GM18873 (cell line): ENCODE data around the gene NANOG.
"Not testable (repeated sequence)": the region's sequence is repeated elsewhere in the genome, so short reads cannot be mapped to it uniquely, and the experiment has no call there.

Experiments
- ATAC-seq: cut with Tn5 transposase; IDR thresholded peaks from one replicate; pipeline ENCODE4 v1.9.1; 2021; ENCODE audit warnings: mild to moderate bottlenecking, moderate library complexity, moderate number of reproducible peaks; ENCODE audit not compliant: unreplicated experiment, low FRiP score

The NANOG gene

GRCh38 chr12:7788884-7789528, at the start of gene NANOG:
NANOG (plus strand) TSS chr12:7789402; CDS start chr12:7789615, 213 bp downstream.
- ATAC-seq = not testable (repeated sequence)

- no peak for ATAC-seq
Measured at GRCh38 chr12:7747246-7747645, 42.0 kb upstream of the NANOG start, which contains the start of gene CLEC4C. CLEC4C (minus strand) TSS chr12:7747375; CDS start chr12:7747348, 27 bp downstream.

- no peak for ATAC-seq
Measured at GRCh38 chr12:7748852-7749251, 40.4 kb upstream of the NANOG start.

- no peak for ATAC-seq
Measured at GRCh38 chr12:7749442-7749841, 39.8 kb upstream of the NANOG start.

GRCh38 chr12:7750350-7750749, 38.9 kb upstream of the NANOG start:
- ATAC-seq = no peak

- ATAC-seq = no peak
Measured at GRCh38 chr12:7751394-7751793, 37.8 kb upstream of the NANOG start.

GRCh38 chr12:7751941-7752922, 37.0 kb upstream of the NANOG start:
- ATAC-seq = not testable (repeated sequence)

GRCh38 chr12:7755668-7756067, 33.5 kb upstream of the NANOG start:
- ATAC-seq = not testable (repeated sequence)

- ATAC-seq = no peak
Measured at GRCh38 chr12:7756993-7757392, 32.2 kb upstream of the NANOG start.

GRCh38 chr12:7758766-7759140, 30.4 kb upstream of the NANOG start:
- no peak for ATAC-seq

- no peak for ATAC-seq
Measured at GRCh38 chr12:7769999-7770398, 19.2 kb upstream of the NANOG start.

- ATAC-seq = no peak
Measured at GRCh38 chr12:7781274-7781673, 7.9 kb upstream of the NANOG start.

- no peak for ATAC-seq
Measured at GRCh38 chr12:7782055-7782454, 7.1 kb upstream of the NANOG start.

GRCh38 chr12:7783433-7783832, 5.8 kb upstream of the NANOG start:
- not testable (repeated sequence) for ATAC-seq

- no peak for ATAC-seq
Measured at GRCh38 chr12:7784701-7785100, 4.5 kb upstream of the NANOG start.

GRCh38 chr12:7787574-7788293, 1.5 kb upstream of the NANOG start:
- ATAC-seq = no peak

- no peak for ATAC-seq
Measured at GRCh38 chr12:7788294-7788660, 925 bp upstream of the NANOG start.

- no peak for ATAC-seq
Measured at GRCh38 chr12:7793211-7793610, 4.0 kb downstream of the NANOG start.

GRCh38 chr12:7797269-7797668, 8.1 kb downstream of the NANOG start:
- not testable (repeated sequence) for ATAC-seq

GRCh38 chr12:7797698-7798398, 8.6 kb downstream of the NANOG start:
- no peak for ATAC-seq
